ENCODE data around the gene HOXC13. TPM values are rescaled to one million over a fixed set of nuclear protein-coding genes. Genes with fewer than 3 reads are reported as not detected.

The HOXC13 gene
- total and polyA plus RNA-seq, 2 experiments from 2014 or later = 0.20 to 0.69 TPM

GRCh38 chr12:53963434-53964314 lies 25.0 kb downstream of the HOXC13 start:
- Histone ChIP-seq H3K4me1 (ENCODE audit: insufficient read depth) (no peaks in the 10 kb centered on the region), H3K27me3 (peaks cover 100% of the 10 kb centered on the region), H3K36me3 (replicated peaks; ENCODE audit: insufficient read depth, low read depth) (no peaks in the 10 kb centered on the region), H3K27ac (no peak overlapping the region), H3K4me3 (no peak overlapping the region), H4K20me1 (ENCODE audit: insufficient read depth, poor library complexity, severe bottlenecking) (no peaks in the 10 kb centered on the region), H3K9me2 (replicated peaks; ENCODE audit: insufficient read depth) (no peaks in the 10 kb centered on the region), H3K79me2 (no peaks in the 10 kb centered on the region), H2AFZ (no peak overlapping the region), H3K9me3 (ENCODE audit: low read depth) (no peaks in the 10 kb centered on the region), H3K4me2 (peak overlapping the region; percentile 52)
- no peak for DNase-seq (ENCODE audit: low spot score)
- TF ChIP-seq EZH2 (IDR thresholded peaks at IDR 0.05; ENCODE audit: borderline replicate concordance) (peak; percentile 68), EZH2phosphoT487 (IDR thresholded peaks at IDR 0.05; ENCODE audit: low read depth, severe bottlenecking, unreplicated experiment) (peak; percentile 62)
- TF ChIP-seq, protein P1, sequence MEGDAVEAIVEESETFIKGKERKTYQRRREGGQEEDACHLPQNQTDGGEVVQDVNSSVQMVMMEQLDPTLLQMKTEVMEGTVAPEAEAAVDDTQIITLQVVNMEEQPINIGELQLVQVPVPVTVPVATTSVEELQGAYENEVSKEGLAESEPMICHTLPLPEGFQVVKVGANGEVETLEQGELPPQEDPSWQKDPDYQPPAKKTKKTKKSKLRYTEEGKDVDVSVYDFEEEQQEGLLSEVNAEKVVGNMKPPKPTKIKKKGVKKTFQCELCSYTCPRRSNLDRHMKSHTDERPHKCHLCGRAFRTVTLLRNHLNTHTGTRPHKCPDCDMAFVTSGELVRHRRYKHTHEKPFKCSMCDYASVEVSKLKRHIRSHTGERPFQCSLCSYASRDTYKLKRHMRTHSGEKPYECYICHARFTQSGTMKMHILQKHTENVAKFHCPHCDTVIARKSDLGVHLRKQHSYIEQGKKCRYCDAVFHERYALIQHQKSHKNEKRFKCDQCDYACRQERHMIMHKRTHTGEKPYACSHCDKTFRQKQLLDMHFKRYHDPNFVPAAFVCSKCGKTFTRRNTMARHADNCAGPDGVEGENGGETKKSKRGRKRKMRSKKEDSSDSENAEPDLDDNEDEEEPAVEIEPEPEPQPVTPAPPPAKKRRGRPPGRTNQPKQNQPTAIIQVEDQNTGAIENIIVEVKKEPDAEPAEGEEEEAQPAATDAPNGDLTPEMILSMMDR (IDR thresholded peaks at IDR 0.05; ENCODE audit: poor library complexity) = no peak
- 11% methylated on average over 38 of the region's 38 CpGs for WGBS (ENCODE audit: low lambda C conversion rate, missing lambda C conversion rate)

- H3K79me2 ChIP-seq = no peaks in the 10 kb centered on the region
- H3K4me1 ChIP-seq (ENCODE audit: insufficient read depth) = no peaks in the 10 kb centered on the region
- H3K4me3 ChIP-seq = no peak overlapping the region
- H2AFZ ChIP-seq = no peak overlapping the region
- no peaks in the 10 kb centered on the region for H3K36me3 ChIP-seq (replicated peaks; ENCODE audit: insufficient read depth, low read depth)
- DNase-seq (ENCODE audit: low spot score) = no peak
- WGBS (ENCODE audit: low lambda C conversion rate, missing lambda C conversion rate) = 21% methylated on average over 2 of the region's 2 CpGs
- H3K4me2 ChIP-seq = peak overlapping the region; percentile 52
- TF ChIP-seq EZH2 (IDR thresholded peaks at IDR 0.05; ENCODE audit: borderline replicate concordance) = no peak
- TF ChIP-seq EZH2phosphoT487 (IDR thresholded peaks at IDR 0.05; ENCODE audit: low read depth, severe bottlenecking, unreplicated experiment) = peak; percentile 21
- H3K9me2 ChIP-seq (replicated peaks; ENCODE audit: insufficient read depth) = no peaks in the 10 kb centered on the region
- H3K27ac ChIP-seq = no peak overlapping the region
- peaks cover 100% of the 10 kb centered on the region for H3K27me3 ChIP-seq
- H3K9me3 ChIP-seq (ENCODE audit: low read depth) = no peaks in the 10 kb centered on the region
- H4K20me1 ChIP-seq (ENCODE audit: insufficient read depth, poor library complexity, severe bottlenecking) = no peaks in the 10 kb centered on the region
Observed at GRCh38 chr12:53964315-53964713, 25.7 kb downstream of the HOXC13 start.

GRCh38 chr12:53965281-53966084 lies 26.9 kb downstream of the HOXC13 start:
- no peaks in the 10 kb centered on the region for H3K36me3 ChIP-seq (replicated peaks; ENCODE audit: insufficient read depth, low read depth)
- H3K4me2 ChIP-seq = peak overlapping the region; percentile 69
- H3K27ac ChIP-seq = peak overlapping the region; percentile 63
- no peaks in the 10 kb centered on the region for H3K79me2 ChIP-seq
- peak; percentile 57 for TF ChIP-seq EZH2phosphoT487 (IDR thresholded peaks at IDR 0.05; ENCODE audit: low read depth, severe bottlenecking, unreplicated experiment)
- TF ChIP-seq, protein P1 (IDR thresholded peaks at IDR 0.05; ENCODE audit: poor library complexity) = no peak
- no peak overlapping the region for H3K4me3 ChIP-seq
- DNase-seq (ENCODE audit: low spot score) = peak; percentile 49
- H3K4me1 ChIP-seq (ENCODE audit: insufficient read depth) = no peaks in the 10 kb centered on the region
- H3K9me3 ChIP-seq (ENCODE audit: low read depth) = no peaks in the 10 kb centered on the region
- no peaks in the 10 kb centered on the region for H4K20me1 ChIP-seq (ENCODE audit: insufficient read depth, poor library complexity, severe bottlenecking)
- peak overlapping the region; percentile 38 for H2AFZ ChIP-seq
- H3K27me3 ChIP-seq = peaks cover 100% of the 10 kb centered on the region
- 4% methylated on average over 18 of the region's 18 CpGs for WGBS (ENCODE audit: low lambda C conversion rate, missing lambda C conversion rate)
- H3K9me2 ChIP-seq (replicated peaks; ENCODE audit: insufficient read depth) = no peaks in the 10 kb centered on the region

GRCh38 chr12:53966085-53966384 lies 27.4 kb downstream of the HOXC13 start:
- H3K36me3 ChIP-seq (replicated peaks; ENCODE audit: insufficient read depth, low read depth) = no peaks in the 10 kb centered on the region
- H3K27ac ChIP-seq = peak overlapping the region; percentile 63
- DNase-seq (ENCODE audit: low spot score) = no peak
- H3K4me1 ChIP-seq (ENCODE audit: insufficient read depth) = no peaks in the 10 kb centered on the region
- no peak for TF ChIP-seq EZH2phosphoT487 (IDR thresholded peaks at IDR 0.05; ENCODE audit: low read depth, severe bottlenecking, unreplicated experiment)
- TF ChIP-seq EZH2 (IDR thresholded peaks at IDR 0.05; ENCODE audit: borderline replicate concordance) = no peak
- TF ChIP-seq, protein P1 (IDR thresholded peaks at IDR 0.05; ENCODE audit: poor library complexity) = no peak
- peak overlapping the region; percentile 38 for H2AFZ ChIP-seq
- peak overlapping the region; percentile 69 for H3K4me2 ChIP-seq
- under 1% methylated on average over 12 of the region's 15 CpGs for WGBS (ENCODE audit: low lambda C conversion rate, missing lambda C conversion rate)
- H3K4me3 ChIP-seq = no peak overlapping the region
- H4K20me1 ChIP-seq (ENCODE audit: insufficient read depth, poor library complexity, severe bottlenecking) = no peaks in the 10 kb centered on the region
- H3K27me3 ChIP-seq = peaks cover 100% of the 10 kb centered on the region
- H3K79me2 ChIP-seq = no peaks in the 10 kb centered on the region
- no peaks in the 10 kb centered on the region for H3K9me2 ChIP-seq (replicated peaks; ENCODE audit: insufficient read depth)
- H3K9me3 ChIP-seq (ENCODE audit: low read depth) = no peaks in the 10 kb centered on the region
